Peyer's patch (tissue), 4 donors: ENCODE data around the gene IL17RD.

ENCODE experiments used
- POLR2A ChIP-seq, 2 donors: fragments of 450-650 bp; IDR thresholded peaks; one replicate each; pipeline ENCODE4 v1.5.1; 2017; ENCODE audit warnings: antibody characterized with exemption in 2 of 2, mild to moderate bottlenecking in 2 of 2, moderate library complexity in 2 of 2
- TF ChIP-seq, protein P1 (sequence below), 6 experiments: fragments of 450-650 bp in 4 of 6; fragments of 200-600 bp in 2 of 6; sonication (generic) in 1 of 6; IDR thresholded peaks; one replicate each; pipeline ENCODE4 v1.5.1; 2017 to 2019; ENCODE audit warnings: antibody characterized with exemption in 6 of 6, mild to moderate bottlenecking in 3 of 6, moderate library complexity in 1 of 6

DNA sequence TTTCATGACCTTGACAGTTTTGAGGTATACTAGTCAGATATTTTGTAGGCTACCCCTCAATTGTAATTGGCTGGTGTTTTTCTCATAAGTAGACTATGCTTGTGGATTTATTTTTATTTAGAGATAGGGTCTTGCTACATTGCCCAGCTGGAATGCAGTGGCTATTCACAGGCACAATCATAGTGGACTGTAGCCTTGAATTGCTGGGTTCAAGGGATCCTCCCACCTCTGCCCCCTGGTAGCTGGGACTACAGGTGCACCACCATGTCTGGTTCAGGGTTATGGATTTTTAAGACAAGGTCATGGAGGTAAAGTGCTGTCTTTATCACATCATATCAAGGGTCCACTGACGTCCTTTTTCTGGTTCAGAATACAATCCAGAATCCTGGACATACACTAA is 10.9 kb upstream of the IL17RD start:
- TF ChIP-seq, protein P1, sequence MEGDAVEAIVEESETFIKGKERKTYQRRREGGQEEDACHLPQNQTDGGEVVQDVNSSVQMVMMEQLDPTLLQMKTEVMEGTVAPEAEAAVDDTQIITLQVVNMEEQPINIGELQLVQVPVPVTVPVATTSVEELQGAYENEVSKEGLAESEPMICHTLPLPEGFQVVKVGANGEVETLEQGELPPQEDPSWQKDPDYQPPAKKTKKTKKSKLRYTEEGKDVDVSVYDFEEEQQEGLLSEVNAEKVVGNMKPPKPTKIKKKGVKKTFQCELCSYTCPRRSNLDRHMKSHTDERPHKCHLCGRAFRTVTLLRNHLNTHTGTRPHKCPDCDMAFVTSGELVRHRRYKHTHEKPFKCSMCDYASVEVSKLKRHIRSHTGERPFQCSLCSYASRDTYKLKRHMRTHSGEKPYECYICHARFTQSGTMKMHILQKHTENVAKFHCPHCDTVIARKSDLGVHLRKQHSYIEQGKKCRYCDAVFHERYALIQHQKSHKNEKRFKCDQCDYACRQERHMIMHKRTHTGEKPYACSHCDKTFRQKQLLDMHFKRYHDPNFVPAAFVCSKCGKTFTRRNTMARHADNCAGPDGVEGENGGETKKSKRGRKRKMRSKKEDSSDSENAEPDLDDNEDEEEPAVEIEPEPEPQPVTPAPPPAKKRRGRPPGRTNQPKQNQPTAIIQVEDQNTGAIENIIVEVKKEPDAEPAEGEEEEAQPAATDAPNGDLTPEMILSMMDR (IDR thresholded peaks at IDR 0.05) = no peak
- TF ChIP-seq POLR2A (IDR thresholded peaks at IDR 0.05) = no peak
